Ectodermal cell (in vitro differentiated cells): ENCODE results near the gene CHGA.

Source experiments
- H3K27ac ChIP-seq: 2 replicates; pipeline ENCODE4 v1.7.0; 2013; ENCODE audit warnings: mild to moderate bottlenecking, low read depth, low read length; ENCODE audit not compliant: insufficient read depth, poor library complexity, severe bottlenecking
- H3K27me3 ChIP-seq: 2 replicates; pipeline ENCODE4 v1.7.0; 2013; ENCODE audit warnings: mild to moderate bottlenecking, low read length; ENCODE audit not compliant: insufficient read depth, control insufficient read depth, poor library complexity, severe bottlenecking
- H3K36me3 ChIP-seq: one replicate; pipeline ENCODE4 v1.7.0; 2013; ENCODE audit warnings: low read length; ENCODE audit not compliant: control insufficient read depth, insufficient read depth
- H3K4me1 ChIP-seq: one replicate; pipeline ENCODE4 v1.7.0; 2013; ENCODE audit warnings: low read length; ENCODE audit not compliant: control insufficient read depth, insufficient read depth
- H3K4me3 ChIP-seq: 2 replicates; pipeline ENCODE4 v1.7.0; 2013; ENCODE audit warnings: low read depth, low read length, control low read depth; ENCODE audit not compliant: insufficient read depth
- H3K9me3 ChIP-seq: 2 replicates; pipeline ENCODE4 v1.7.0; 2013; ENCODE audit warnings: mild to moderate bottlenecking, low read length, moderate library complexity; ENCODE audit not compliant: control insufficient read depth
- WGBS, 2 experiments: methylation state at CpG; one replicate each; pipeline ENCODE4 v1.1.7; 2013; ENCODE audit warnings: missing lambda C conversion rate in 2 of 2; 5-methylcytosine and 5-hydroxymethylcytosine counted together

CHGA gene

GRCh38 chr14:92976268-92976667, 53.3 kb downstream of the CHGA start:
- H3K4me3 ChIP-seq, result no peak overlapping the region
- no peak overlapping the region for H3K27ac ChIP-seq
- peaks cover 3% of the 10 kb centered on the region for H3K9me3 ChIP-seq
- no peaks in the 10 kb centered on the region for H3K27me3 ChIP-seq
- 93 to 95% methylated on average over 2 of the region's 2 CpGs for WGBS, 2 experiments
- H3K36me3 ChIP-seq, result peaks cover 5% of the 10 kb centered on the region
- H3K4me1 ChIP-seq, result no peaks in the 10 kb centered on the region

DNA sequence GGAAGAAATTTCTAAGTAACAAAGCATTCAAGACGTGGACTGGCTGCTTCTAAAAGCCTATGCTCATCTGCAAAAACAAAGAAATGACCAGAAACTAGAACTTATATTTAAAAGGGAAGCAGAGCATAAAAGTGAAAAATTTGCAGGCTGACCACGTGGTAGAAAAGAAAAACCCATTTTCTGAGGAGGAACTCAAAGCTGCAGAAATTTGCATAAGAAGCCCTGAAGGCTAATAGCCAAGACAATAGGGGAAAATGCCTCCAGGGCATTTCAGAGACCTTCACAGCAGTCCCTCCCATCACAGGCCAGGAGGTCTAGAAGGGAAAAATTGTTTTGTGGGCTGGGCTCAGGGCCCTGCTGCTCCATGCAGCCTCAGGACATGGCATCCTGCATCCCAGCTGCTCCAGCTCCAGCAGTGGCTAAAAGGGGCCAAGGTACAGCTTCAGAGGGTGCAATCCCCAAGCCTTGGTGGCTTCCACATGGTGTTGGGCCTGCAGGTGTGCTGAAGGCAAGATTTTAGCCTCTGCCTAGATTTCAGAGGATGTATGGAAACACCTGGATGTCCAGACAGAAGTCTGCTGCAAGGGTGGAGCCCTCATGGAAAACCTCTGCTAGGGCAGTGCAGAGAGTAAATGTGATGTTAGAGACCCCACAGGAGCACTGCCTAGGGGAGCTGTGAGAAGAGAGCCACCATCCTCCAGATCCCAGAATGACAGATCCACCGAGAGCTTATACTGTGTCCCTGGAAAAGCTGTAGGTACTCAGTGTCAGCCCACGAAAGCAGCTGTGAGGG, 55.5 kb downstream of the CHGA start:
- no peak overlapping the region for H3K27ac ChIP-seq
- WGBS, 2 experiments, result 76 to 80% methylated on average over 4 of the region's 4 CpGs
- H3K36me3 ChIP-seq, result peaks cover 5% of the 10 kb centered on the region
- H3K9me3 ChIP-seq, result peaks cover 3% of the 10 kb centered on the region
- H3K4me3 ChIP-seq, result no peak overlapping the region
- H3K27me3 ChIP-seq, result no peaks in the 10 kb centered on the region
- no peaks in the 10 kb centered on the region for H3K4me1 ChIP-seq

DNA sequence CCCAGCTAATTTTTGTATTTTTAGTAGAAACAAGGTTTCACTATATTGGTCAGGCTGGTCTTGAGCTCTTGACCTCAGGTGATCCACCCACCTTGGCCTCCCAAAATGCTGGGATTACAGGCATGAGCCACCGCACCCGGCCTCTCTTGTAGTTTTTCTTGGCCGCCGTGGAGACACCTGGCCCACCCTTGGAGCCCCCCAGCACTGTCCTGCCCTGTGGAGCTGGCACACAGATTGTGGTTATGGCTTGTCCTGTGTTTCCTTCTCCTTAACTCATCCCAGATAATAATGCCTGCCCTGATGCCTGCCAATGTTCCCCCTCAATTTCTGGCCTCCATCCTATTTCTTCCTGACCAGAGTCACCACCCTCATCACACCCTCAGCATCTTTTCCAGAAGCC, 57.9 kb downstream of the CHGA start:
- no peaks in the 10 kb centered on the region for H3K4me1 ChIP-seq
- peaks cover 5% of the 10 kb centered on the region for H3K36me3 ChIP-seq
- H3K27ac ChIP-seq, result no peak overlapping the region
- no peak overlapping the region for H3K4me3 ChIP-seq
- H3K9me3 ChIP-seq, result peaks cover 3% of the 10 kb centered on the region
- WGBS, 2 experiments, result 93 to 95% methylated on average over 4 of the region's 4 CpGs
- no peaks in the 10 kb centered on the region for H3K27me3 ChIP-seq

GRCh38 chr14:92981726-92982125, 58.8 kb downstream of the CHGA start:
- Histone ChIP-seq H3K27ac (no peak overlapping the region), H3K36me3 (peaks cover 5% of the 10 kb centered on the region), H3K27me3 (no peaks in the 10 kb centered on the region), H3K9me3 (peaks cover 3% of the 10 kb centered on the region), H3K4me1 (no peaks in the 10 kb centered on the region), H3K4me3 (no peak overlapping the region)
- WGBS, 2 experiments, result 94 to 97% methylated on average over 8 of the region's 8 CpGs

DNA sequence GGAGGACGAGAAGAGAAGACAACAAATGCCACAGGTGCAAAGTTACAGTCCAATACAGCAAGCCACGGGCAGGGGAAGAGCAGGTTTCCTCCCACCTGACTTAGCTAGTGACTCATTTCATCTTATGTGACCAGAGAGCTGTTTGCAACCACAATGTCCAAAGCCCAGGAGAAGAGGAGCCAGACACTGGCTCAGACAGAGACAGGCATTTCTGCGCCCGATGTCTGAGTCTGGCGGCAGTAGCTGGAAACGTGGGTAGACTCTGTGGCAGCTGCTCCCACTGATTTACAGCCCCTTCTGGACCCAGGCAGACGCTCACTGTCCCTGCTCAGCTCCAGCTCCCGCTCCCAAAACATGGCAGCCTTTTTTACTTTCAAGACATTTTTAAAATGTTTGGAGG, 60.0 kb downstream of the CHGA start:
- no peak overlapping the region for H3K27ac ChIP-seq
- peaks cover 5% of the 10 kb centered on the region for H3K36me3 ChIP-seq
- H3K4me3 ChIP-seq, result no peak overlapping the region
- no peaks in the 10 kb centered on the region for H3K4me1 ChIP-seq
- H3K9me3 ChIP-seq, result peaks cover 3% of the 10 kb centered on the region
- 93% methylated on average over 8 of the region's 8 CpGs for WGBS, 2 experiments
- no peaks in the 10 kb centered on the region for H3K27me3 ChIP-seq

DNA sequence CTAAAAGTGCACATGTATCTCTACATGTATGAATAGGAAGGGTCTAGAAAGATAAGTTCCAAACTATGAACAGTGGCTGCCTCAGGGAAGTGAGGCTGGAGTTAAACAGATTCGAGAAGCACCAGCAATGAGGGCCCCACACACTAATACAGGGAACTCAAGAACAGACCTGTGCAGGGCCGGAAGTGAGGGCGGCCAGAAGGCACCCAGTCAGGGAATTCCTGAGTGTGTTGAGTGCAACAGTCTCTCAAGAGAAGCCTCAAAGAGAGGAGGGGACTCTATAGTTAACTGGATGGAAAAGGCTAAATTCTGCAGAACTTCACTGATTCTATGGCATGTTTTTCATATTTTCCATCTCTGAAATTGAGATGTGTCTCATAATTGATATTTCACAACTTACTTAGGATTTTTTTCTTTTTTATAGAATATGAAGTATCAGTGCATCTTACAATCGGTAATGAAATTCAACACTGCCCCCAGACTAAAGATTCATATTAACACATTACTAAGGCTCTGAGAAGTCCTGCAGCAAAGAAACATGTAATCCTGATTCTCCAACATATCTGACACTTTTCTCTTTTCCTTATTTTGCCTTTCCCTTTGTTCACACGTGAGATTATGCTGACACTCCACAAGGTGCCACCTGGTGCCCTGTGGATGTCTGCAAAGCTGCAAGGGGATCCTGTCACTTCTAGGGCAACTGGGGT, 61.3 kb downstream of the CHGA start:
- no peaks in the 10 kb centered on the region for H3K27me3 ChIP-seq
- H3K36me3 ChIP-seq, result no peaks in the 10 kb centered on the region
- H3K27ac ChIP-seq, result no peak overlapping the region
- H3K4me1 ChIP-seq, result no peaks in the 10 kb centered on the region
- no peaks in the 10 kb centered on the region for H3K9me3 ChIP-seq
- WGBS, 2 experiments, result 91% methylated on average over 5 of the region's 5 CpGs
- H3K4me3 ChIP-seq, result no peak overlapping the region
